Vagina (tissue), 2 donors: ENCODE data around the gene CFI. TPM values are rescaled to one million over a fixed set of nuclear protein-coding genes. Genes with fewer than 3 reads are reported as not detected.

Experiments
- DNase-seq, 2 donors: peaks; one replicate each; pipeline ENCODE4 v3.0.0-alpha.2; 2017; ENCODE audit errors: extremely low spot score in 2 of 2
- H3K27ac ChIP-seq: fragments of 200-600 bp; sonication (generic); one replicate; pipeline ENCODE4 v1.5.1; 2019
- H3K27me3 ChIP-seq: fragments of 200-600 bp; sonication (generic); one replicate; pipeline ENCODE4 v1.5.1; 2019
- H3K36me3 ChIP-seq, 2 donors: fragments of 200-600 bp; sonication (generic); one replicate each; pipeline ENCODE4 v1.5.1; 2017 to 2019
- H3K4me1 ChIP-seq: fragments of 200-600 bp; sonication (generic); one replicate; pipeline ENCODE4 v1.5.1; 2019
- H3K4me3 ChIP-seq, 2 donors: fragments of 200-600 bp; sonication (generic); 1 replicate in 1 of 2; 2 replicates in 1 of 2; pipeline ENCODE4 v1.5.1; 2016 to 2019
- H3K9me3 ChIP-seq: fragments of 200-600 bp; sonication (generic); one replicate; pipeline ENCODE4 v1.5.1; 2019
- POLR2A ChIP-seq, 2 donors: fragments of 450-650 bp; IDR thresholded peaks; one replicate each; pipeline ENCODE4 v1.6.1; 2017; ENCODE audit warnings: antibody characterized with exemption in 2 of 2, mild to moderate bottlenecking in 2 of 2, moderate library complexity in 2 of 2
- POLR2AphosphoS5 ChIP-seq, 2 donors: sonication (generic); formaldehyde crosslinking; IDR thresholded peaks; one replicate each; pipeline ENCODE4 v1.9.0; 2017; ENCODE audit warnings: antibody characterized with exemption in 2 of 2, mild to moderate bottlenecking in 2 of 2, low read depth in 1 of 2; ENCODE audit not compliant: insufficient read depth in 1 of 2
- intact Hi-C: fragments of 100-400 bp; cut with DNase I; formaldehyde crosslinking; loops from one replicate; pipeline ENCODE4 v1.15.1; 2023
- total RNA-seq: library from RNA; depleted of rRNA; stranded (reverse); fragments of >200 nt; gene quantifications from one replicate; pipeline ENCODE4 v1.2.3, GENCODE V29; 2016
- TF ChIP-seq, protein P1 (sequence below), 3 experiments: fragments of 450-650 bp in 2 of 3; fragments of 200-600 bp in 1 of 3; sonication (generic) in 1 of 3; IDR thresholded peaks; one replicate each; pipeline ENCODE4 v1.5.1; 2017 to 2019; ENCODE audit warnings: antibody characterized with exemption in 3 of 3, mild to moderate bottlenecking in 2 of 3, moderate library complexity in 2 of 3

Gene CFI
- total RNA-seq, 1 donor from 2014 or later: 15.0 TPM

DNA sequence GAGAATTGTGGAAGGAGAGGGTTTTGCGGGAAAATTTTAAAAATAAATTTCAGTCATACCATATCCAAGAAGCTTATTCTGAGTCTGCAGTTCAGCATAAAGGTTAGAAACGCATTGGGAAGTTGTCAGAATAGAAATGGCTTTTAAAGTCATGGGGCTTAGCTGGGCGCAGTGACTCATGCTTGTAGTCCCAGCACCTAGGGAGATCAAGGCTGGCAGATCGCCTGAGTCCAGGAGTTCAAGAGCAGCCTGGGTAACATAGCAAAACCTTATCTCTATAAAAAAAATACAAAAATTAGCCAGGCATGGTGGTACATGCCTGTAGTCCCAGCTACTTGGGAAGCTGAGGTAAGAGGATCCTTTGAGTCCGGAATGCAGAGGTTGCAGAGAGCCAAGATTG is 68.1 kb downstream of the CFI start:
- Histone ChIP-seq H3K4me3 (no peak overlapping the region), H3K4me1 (peaks cover 6% of the 10 kb centered on the region), H3K27me3 (no peaks in the 10 kb centered on the region), H3K27ac (no peak overlapping the region), H3K9me3 (no peaks in the 10 kb centered on the region), H3K36me3 (no peaks in the 10 kb centered on the region)
- no peak for DNase-seq
- intact Hi-C loops: no loop called here
- TF ChIP-seq POLR2AphosphoS5 (IDR thresholded peaks at IDR 0.05; ENCODE audit: insufficient read depth in 1 of 2, low read depth in 1 of 2) (no peak), POLR2A (IDR thresholded peaks at IDR 0.05) (no peak)
- TF ChIP-seq, protein P1, sequence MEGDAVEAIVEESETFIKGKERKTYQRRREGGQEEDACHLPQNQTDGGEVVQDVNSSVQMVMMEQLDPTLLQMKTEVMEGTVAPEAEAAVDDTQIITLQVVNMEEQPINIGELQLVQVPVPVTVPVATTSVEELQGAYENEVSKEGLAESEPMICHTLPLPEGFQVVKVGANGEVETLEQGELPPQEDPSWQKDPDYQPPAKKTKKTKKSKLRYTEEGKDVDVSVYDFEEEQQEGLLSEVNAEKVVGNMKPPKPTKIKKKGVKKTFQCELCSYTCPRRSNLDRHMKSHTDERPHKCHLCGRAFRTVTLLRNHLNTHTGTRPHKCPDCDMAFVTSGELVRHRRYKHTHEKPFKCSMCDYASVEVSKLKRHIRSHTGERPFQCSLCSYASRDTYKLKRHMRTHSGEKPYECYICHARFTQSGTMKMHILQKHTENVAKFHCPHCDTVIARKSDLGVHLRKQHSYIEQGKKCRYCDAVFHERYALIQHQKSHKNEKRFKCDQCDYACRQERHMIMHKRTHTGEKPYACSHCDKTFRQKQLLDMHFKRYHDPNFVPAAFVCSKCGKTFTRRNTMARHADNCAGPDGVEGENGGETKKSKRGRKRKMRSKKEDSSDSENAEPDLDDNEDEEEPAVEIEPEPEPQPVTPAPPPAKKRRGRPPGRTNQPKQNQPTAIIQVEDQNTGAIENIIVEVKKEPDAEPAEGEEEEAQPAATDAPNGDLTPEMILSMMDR (IDR thresholded peaks at IDR 0.05): no peak

DNA sequence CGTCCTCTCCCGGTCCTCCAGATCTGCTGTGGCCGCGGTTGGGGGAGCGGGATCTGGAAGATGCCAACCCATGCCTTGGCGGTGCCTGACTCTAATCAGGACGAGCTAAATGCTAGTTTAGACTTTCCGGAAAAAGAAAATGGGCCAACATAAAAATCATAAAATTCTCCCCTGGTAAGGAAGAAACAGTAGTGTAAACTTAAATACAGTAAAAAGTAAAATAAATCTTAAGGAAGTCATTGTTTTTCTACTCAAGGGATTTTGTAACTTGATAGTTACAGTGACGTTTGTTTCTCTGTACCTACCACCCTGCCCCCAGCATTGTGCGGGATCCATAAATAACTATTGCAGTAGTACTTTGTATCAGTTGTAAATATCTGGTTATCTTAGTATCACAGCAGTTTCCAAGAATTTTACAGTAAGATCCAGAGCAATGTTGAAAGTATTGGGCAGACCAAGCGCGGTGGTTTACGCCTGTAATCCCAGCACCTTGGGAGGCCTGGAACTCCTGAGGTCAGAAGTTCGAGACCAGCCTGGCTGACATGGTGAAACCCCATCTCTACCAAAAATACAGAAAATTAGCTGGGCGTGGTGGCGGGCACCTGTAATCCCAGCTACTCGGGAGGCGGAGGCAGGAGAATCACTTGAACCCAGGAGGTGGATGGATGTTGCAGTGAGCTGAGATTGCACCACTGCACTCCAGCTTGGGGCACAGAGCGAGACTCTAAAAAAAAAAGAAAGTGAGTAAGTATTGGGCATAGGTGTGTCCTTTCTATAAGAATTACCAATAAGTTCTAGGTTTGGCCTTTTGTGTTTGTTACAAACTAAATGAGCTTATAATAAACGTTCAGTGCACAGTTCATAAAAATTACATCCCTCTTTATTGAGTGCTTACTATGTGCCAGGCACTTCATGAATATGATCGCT is 70.9 kb downstream of the CFI start:
- TF ChIP-seq, protein P1 (IDR thresholded peaks at IDR 0.05): no peak
- TF ChIP-seq POLR2AphosphoS5 (IDR thresholded peaks at IDR 0.05; ENCODE audit: insufficient read depth in 1 of 2, low read depth in 1 of 2) (no peak), POLR2A (IDR thresholded peaks at IDR 0.05) (no peak)
- H3K27ac ChIP-seq: peak overlapping the region; percentile 80
- no peaks in the 10 kb centered on the region for H3K27me3 ChIP-seq
- DNase-seq: no peak
- H3K9me3 ChIP-seq: no peaks in the 10 kb centered on the region
- peaks cover 18% of the 10 kb centered on the region for H3K4me1 ChIP-seq
- intact Hi-C loops: no loop called here
- no peaks in the 10 kb centered on the region for H3K36me3 ChIP-seq
- peak overlapping the region; percentile 58 to 94 for H3K4me3 ChIP-seq

DNA sequence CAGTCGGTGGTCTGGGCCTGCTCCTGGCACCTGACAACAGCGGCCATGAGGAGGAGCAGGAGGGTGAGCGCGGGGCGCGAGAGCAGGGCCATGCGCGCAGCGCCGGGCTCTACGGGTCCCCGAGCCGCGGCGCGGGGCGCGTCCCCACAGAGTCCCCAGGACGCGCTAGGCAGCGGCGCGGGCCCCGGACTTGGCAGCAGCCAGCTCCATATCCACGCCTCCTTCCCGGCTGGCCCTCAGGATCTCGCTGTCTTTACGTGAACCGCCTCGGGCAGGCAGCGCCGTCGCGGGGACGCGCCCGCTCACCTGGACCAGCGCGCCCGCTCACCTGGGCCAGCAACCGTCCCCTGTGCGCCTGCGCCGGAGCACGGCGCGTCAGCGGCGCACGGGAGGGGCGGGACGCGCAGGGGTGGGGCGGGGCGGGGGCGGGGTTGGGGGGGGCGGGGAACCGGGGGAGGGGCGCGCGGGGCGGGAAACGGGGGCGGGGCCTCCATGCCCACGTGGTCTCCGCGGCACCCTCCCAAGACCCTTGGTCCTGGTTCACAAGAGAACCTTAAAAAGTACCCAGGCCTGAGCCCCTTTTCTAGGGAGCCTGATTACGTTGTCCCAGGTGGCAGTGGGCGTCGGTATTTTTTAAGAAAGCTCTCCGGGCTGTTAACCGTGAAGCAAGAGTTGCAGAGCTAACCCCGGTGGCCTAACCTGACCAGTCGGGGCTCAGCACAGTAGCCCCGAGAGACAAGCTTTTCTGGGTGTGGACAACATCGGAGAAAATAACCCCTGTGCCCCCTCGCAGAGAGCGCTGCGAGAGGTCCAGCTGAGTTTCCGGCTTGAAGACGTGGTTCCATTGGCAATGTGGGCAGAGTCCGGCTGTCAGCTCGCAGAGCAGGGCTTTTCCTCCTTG is 71.8 kb downstream of the CFI start, which contains the start of gene PLA2G12A:
Gene PLA2G12A, minus strand, starts transcription at position 353 of the 901 bp plus-strand sequence. Its CDS starts 261 bp downstream, at position 92.
- Histone ChIP-seq H3K36me3 (no peaks in the 10 kb centered on the region), H3K4me1 (peaks cover 18% of the 10 kb centered on the region), H3K9me3 (no peaks in the 10 kb centered on the region), H3K4me3 (peak within 1 kb of the TSS; percentile 58 to 94), H3K27me3 (no peaks in the 10 kb centered on the region), H3K27ac (peak within 1 kb of the TSS; percentile 80)
- DNase-seq: peak in 1 of 2 donors; percentile 90
- TF ChIP-seq POLR2AphosphoS5 (IDR thresholded peaks at IDR 0.05; ENCODE audit: insufficient read depth in 1 of 2, low read depth in 1 of 2): peak in 1 of 2 donors; percentile 44
- TF ChIP-seq, protein P1 (IDR thresholded peaks at IDR 0.05): no peak
- TF ChIP-seq POLR2A (IDR thresholded peaks at IDR 0.05): peak in 1 of 2 donors; percentile 77
- intact Hi-C loops: no loop called here

DNA sequence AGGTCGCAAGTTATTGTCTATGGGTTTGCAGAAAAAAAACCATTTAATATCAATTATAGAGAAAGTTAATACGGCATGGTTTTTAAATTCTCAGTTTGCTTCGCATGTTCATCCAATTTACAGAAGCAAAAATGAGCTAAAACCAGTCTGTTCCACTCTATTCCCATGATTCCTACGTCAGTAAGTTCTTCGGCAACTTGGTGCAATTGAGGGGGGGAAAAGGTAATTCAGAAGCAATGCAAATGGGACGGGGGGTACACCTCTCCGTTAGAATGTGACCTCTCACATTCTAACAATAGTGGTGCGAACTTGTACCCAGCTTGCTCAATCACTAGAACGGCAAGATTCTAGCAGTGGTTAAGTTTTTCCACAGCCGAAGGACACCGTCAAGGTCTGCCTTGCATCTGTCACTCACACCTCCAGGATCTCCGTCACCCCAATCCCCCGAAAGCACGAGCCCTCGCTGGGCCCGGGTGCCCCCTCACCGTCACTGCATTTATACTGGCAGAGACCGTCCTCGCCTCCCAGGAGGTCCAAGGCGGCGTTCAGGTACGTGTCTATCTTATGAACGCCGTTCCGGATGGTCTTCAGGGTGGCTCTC is 72.6 kb downstream of the CFI start:
- Histone ChIP-seq H3K36me3 (no peaks in the 10 kb centered on the region), H3K4me1 (peaks cover 18% of the 10 kb centered on the region), H3K9me3 (no peaks in the 10 kb centered on the region), H3K4me3 (peak overlapping the region; percentile 58 to 94), H3K27me3 (no peaks in the 10 kb centered on the region), H3K27ac (peak overlapping the region; percentile 80)
- no peak for DNase-seq
- TF ChIP-seq, protein P1 (IDR thresholded peaks at IDR 0.05): no peak
- no peak for TF ChIP-seq POLR2AphosphoS5 (IDR thresholded peaks at IDR 0.05; ENCODE audit: insufficient read depth in 1 of 2, low read depth in 1 of 2)
- no peak for TF ChIP-seq POLR2A (IDR thresholded peaks at IDR 0.05)
- intact Hi-C loops: no loop called here
